HFF-Myc (cell line): Measurements from ENCODE around the gene PDE4B.

Experiments
- DNase-seq: peaks from one replicate; pipeline ENCODE4 v3.0.0-alpha.2; 2011; ENCODE audit warnings: low read depth; ENCODE audit errors: extremely low read depth
- H3K4me3 ChIP-seq: replicated peaks from 2 replicates; pipeline ENCODE4 v1.5.1; 2011; ENCODE audit warnings: low read depth, mild to moderate bottlenecking, control low read depth, low read length
- TF ChIP-seq, protein P1 (sequence below): IDR thresholded peaks from 2 replicates; pipeline ENCODE4 v1.5.1; 2012; ENCODE audit warnings: mild to moderate bottlenecking, low read depth, low read length, control low read depth; ENCODE audit errors: missing control alignments

The PDE4B gene

GRCh38 chr1:66275083-66275482 is 482.4 kb downstream of the PDE4B start:
- no peak overlapping the region for H3K4me3 ChIP-seq
- TF ChIP-seq, protein P1, sequence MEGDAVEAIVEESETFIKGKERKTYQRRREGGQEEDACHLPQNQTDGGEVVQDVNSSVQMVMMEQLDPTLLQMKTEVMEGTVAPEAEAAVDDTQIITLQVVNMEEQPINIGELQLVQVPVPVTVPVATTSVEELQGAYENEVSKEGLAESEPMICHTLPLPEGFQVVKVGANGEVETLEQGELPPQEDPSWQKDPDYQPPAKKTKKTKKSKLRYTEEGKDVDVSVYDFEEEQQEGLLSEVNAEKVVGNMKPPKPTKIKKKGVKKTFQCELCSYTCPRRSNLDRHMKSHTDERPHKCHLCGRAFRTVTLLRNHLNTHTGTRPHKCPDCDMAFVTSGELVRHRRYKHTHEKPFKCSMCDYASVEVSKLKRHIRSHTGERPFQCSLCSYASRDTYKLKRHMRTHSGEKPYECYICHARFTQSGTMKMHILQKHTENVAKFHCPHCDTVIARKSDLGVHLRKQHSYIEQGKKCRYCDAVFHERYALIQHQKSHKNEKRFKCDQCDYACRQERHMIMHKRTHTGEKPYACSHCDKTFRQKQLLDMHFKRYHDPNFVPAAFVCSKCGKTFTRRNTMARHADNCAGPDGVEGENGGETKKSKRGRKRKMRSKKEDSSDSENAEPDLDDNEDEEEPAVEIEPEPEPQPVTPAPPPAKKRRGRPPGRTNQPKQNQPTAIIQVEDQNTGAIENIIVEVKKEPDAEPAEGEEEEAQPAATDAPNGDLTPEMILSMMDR, result no peak
- DNase-seq, result no peak

- no peak for DNase-seq
- no peak overlapping the region for H3K4me3 ChIP-seq
- TF ChIP-seq, protein P1, result no peak
Measured at GRCh38 chr1:66275601-66276023, 482.9 kb downstream of the PDE4B start.

DNA sequence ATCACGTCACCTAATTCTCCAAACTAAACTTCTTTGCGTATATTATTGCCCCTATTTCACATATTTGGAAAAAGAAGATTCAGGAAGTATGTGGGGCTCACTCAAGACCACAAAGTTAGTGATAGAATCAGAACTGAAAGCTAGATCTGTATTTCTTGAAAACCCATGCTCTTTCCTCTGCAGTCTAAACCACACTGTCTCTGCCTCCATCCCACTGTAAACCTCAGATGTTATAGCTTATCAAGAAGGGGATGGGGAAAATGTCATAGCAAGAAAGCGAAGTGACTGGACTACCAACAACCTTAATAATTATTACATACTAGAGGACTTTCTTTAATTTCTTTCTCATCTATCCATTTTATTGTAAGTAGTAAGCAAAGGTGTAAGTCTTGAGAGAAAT is 483.5 kb downstream of the PDE4B start:
- TF ChIP-seq, protein P1, result no peak
- DNase-seq, result no peak
- no peak overlapping the region for H3K4me3 ChIP-seq

GRCh38 chr1:66278260-66279021 is 485.7 kb downstream of the PDE4B start:
- no peak overlapping the region for H3K4me3 ChIP-seq
- TF ChIP-seq, protein P1, result no peak
- DNase-seq, result no peak

DNA sequence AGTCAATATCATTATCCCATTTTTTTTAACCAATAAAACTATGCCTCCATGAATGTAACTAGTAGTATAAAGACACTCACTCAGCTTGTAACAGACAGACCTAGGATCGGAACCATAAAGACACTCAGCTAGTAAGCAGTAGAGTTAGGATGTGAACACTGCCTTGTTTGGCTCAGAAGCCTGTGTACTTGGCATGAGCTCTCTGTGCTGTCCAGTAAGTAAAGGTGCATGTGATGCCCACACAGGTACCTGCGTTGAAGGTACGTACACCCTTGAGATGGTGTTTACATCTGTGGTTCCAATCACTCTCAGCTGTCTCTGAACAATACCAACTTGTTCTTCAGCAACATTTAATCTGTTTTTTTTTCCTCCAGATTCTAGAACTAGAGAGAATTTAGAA is 489.1 kb downstream of the PDE4B start:
- H3K4me3 ChIP-seq, result no peak overlapping the region
- no peak for DNase-seq
- TF ChIP-seq, protein P1, result no peak

DNA sequence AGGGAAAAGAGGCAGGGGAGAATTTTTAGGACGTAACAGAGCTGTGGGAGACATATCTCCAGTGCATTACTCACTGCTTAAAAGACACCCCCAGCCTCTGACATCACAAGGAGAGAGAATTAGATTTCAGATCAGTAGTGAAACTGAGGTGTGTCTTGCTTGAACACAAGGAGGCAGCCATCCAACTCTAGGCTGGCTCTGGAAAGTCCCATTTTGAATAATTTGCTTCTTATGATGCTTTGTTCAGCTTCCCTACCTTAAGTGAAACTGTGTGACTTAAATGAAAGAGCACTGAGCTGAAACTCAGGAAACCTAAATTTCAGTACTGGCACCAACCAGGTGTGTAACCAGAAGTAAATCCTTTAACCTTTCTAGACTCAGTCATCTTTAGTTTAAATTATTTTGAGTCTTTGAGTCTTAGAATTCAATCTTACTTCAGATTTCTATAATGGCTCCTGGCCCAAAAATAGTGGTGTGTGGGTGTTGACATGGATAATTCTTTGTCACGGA is 489.7 kb downstream of the PDE4B start:
- DNase-seq, result no peak
- H3K4me3 ChIP-seq, result no peak overlapping the region
- TF ChIP-seq, protein P1, result peak; percentile 21
